ENCODE results near the gene G0S2. TPM values are rescaled to one million over a fixed set of nuclear protein-coding genes. Genes with fewer than 3 reads are reported as not detected.

G0S2 gene
- total and polyA plus RNA-seq, 10 donors = 12.5 to 126 (median 34.9) TPM

GRCh38 chr1:209647156-209647555 lies 28.1 kb upstream of the G0S2 start:
- TF ChIP-seq CTCF (IDR thresholded peaks at IDR 0.05 in 8 of 11, conservative IDR thresholded peaks at IDR 0.05 in 3 of 11) (no peak), POLR2A (IDR thresholded peaks at IDR 0.05) (no peak), POLR2AphosphoS5 (IDR thresholded peaks at IDR 0.05) (no peak)
- H3K9me3 ChIP-seq = no peaks in the 10 kb centered on the region
- peaks cover 0 to 17% (median 0%) of the 10 kb centered on the region in 7 donors for H3K27me3 ChIP-seq (replicated peaks in 1 of 7)
- H3K4me1 ChIP-seq = peaks cover 2 to 78% (median 41%) of the 10 kb centered on the region in 6 donors
- intact Hi-C loops (cut with DNase I; ENCODE audit: low total_unique reads) = no loop called here
- 66 to 78% (median 76%) methylated on average over 4 of the region's 4 CpGs for WGBS, 5 donors
- DNase-seq = no peak
- H3K36me3 ChIP-seq = no peaks in the 10 kb centered on the region
- no peak overlapping the region for H3K4me3 ChIP-seq
- H3K27ac ChIP-seq = peak overlapping the region in 4 of 8 donors; percentile 4 to 80 (median 17)

- TF ChIP-seq CTCF (IDR thresholded peaks at IDR 0.05 in 8 of 11, conservative IDR thresholded peaks at IDR 0.05 in 3 of 11) = no peak
- H3K4me1 ChIP-seq = peaks cover under 1 to 78% (median 36%) of the 10 kb centered on the region in 6 donors
- H3K27me3 ChIP-seq (replicated peaks in 1 of 7) = peaks cover 0 to 23% (median 0%) of the 10 kb centered on the region in 7 donors
- intact Hi-C loops (cut with DNase I; ENCODE audit: low total_unique reads) = no loop called here
- no peak for DNase-seq
- peak overlapping the region in 6 of 8 donors; percentile 22 to 80 (median 55) for H3K27ac ChIP-seq
- no peaks in the 10 kb centered on the region for H3K36me3 ChIP-seq
- H3K4me3 ChIP-seq = no peak overlapping the region
- no peaks in the 10 kb centered on the region for H3K9me3 ChIP-seq
Observed at GRCh38 chr1:209648346-209648745, 26.9 kb upstream of the G0S2 start.

GRCh38 chr1:209648931-209649776 lies 26.1 kb upstream of the G0S2 start:
- Histone ChIP-seq H3K27me3 (replicated peaks in 1 of 7) (peaks cover 0 to 23% (median 0%) of the 10 kb centered on the region in 7 donors), H3K27ac (peak overlapping the region in 7 of 8 donors; percentile 28 to 80 (median 60)), H3K36me3 (no peaks in the 10 kb centered on the region), H3K4me1 (peaks cover 0 to 72% (median 34%) of the 10 kb centered on the region in 6 donors), H3K4me3 (peak overlapping the region in 1 of 8 donors; percentile 23), H3K9me3 (no peaks in the 10 kb centered on the region)
- intact Hi-C loops (cut with DNase I; ENCODE audit: low total_unique reads) = no loop called here
- WGBS, 5 donors = 49 to 54% (median 50%) methylated on average over 6 of the region's 6 CpGs
- TF ChIP-seq POLR2A (IDR thresholded peaks at IDR 0.05) = no peak
- peak in 1 of 3 donors; percentile 69 for TF ChIP-seq POLR2AphosphoS5 (IDR thresholded peaks at IDR 0.05)
- no peak for DNase-seq

GRCh38 chr1:209650454-209650853 lies 24.8 kb upstream of the G0S2 start:
- Histone ChIP-seq H3K27ac (peak overlapping the region in 5 of 8 donors; percentile 29 to 80 (median 68)), H3K27me3 (replicated peaks in 1 of 7) (peaks cover 0 to 34% (median 0%) of the 10 kb centered on the region in 7 donors), H3K4me1 (peaks cover 0 to 71% (median 33%) of the 10 kb centered on the region in 6 donors), H3K4me3 (peak overlapping the region in 1 of 8 donors; percentile 8), H3K9me3 (no peaks in the 10 kb centered on the region), H3K36me3 (no peaks in the 10 kb centered on the region)
- WGBS, 5 donors = 22 to 50% (median 27%) methylated on average over 1 of the region's 1 CpG
- no peak for TF ChIP-seq CTCF (IDR thresholded peaks at IDR 0.05 in 8 of 11, conservative IDR thresholded peaks at IDR 0.05 in 3 of 11)
- no peak for TF ChIP-seq POLR2A (IDR thresholded peaks at IDR 0.05)
- no peak for TF ChIP-seq POLR2AphosphoS5 (IDR thresholded peaks at IDR 0.05)
- no peak for DNase-seq
- intact Hi-C loops (cut with DNase I; ENCODE audit: low total_unique reads) = no loop called here

All from spleen (tissue), 11 donors.